Measurements from ENCODE around the gene SLC30A7.

- TF ChIP-seq CTCF (IDR thresholded peaks at IDR 0.05) (no peak), POLR2A (IDR thresholded peaks at IDR 0.05) (no peak)
These were observed 6.5 kb downstream of the SLC30A7 start for GRCh38 chr1:100902365-100902764.

Measured in lower leg skin (tissue), 3 donors.